IPS DF 6.9 (cell line): Measurements from ENCODE around the gene SEC24A.
A peak's percentile ranks its signal among the peaks of the same experiment; 100 is the strongest.
"Not testable (repeated sequence)": the region's sequence is repeated elsewhere in the genome, so short reads cannot be mapped to it uniquely, and the experiment has no call there.

Experiments used
- DNase-seq: peaks from one replicate; pipeline ENCODE4 v3.0.0-alpha.2; 2013; ENCODE audit warnings: low read depth, low spot score
- H3K27ac ChIP-seq: one replicate; pipeline ENCODE4 v1.5.1; 2013; ENCODE audit warnings: low read length, control low read depth
- H3K27me3 ChIP-seq: 2 replicates; pipeline ENCODE4 v1.6.1; 2013; ENCODE audit warnings: mild to moderate bottlenecking, low read length; ENCODE audit not compliant: control insufficient read depth, insufficient read depth
- H3K36me3 ChIP-seq: 2 replicates; pipeline ENCODE4 v1.6.1; 2013; ENCODE audit warnings: low read length; ENCODE audit not compliant: control insufficient read depth, insufficient read depth
- H3K4me1 ChIP-seq: 2 replicates; pipeline ENCODE4 v1.6.1; 2013; ENCODE audit warnings: low read length; ENCODE audit not compliant: control insufficient read depth, insufficient read depth
- H3K4me3 ChIP-seq: 2 replicates; pipeline ENCODE4 v1.5.1; 2013; ENCODE audit warnings: mild to moderate bottlenecking, low read length
- H3K9me3 ChIP-seq: 2 replicates; pipeline ENCODE4 v1.6.1; 2013; ENCODE audit warnings: low read length, inconsistent platforms; ENCODE audit not compliant: control insufficient read depth, insufficient read depth
- WGBS: extraction: QIAGEN DNeasy Blood & Tissue Kit; methylation state at CpG from one replicate; pipeline ENCODE4 v1.1.7; 2013; ENCODE audit warnings: mixed read lengths, missing lambda C conversion rate; ENCODE audit not compliant: insufficient read length, insufficient coverage; 5-methylcytosine and 5-hydroxymethylcytosine counted together

SEC24A gene

DNA sequence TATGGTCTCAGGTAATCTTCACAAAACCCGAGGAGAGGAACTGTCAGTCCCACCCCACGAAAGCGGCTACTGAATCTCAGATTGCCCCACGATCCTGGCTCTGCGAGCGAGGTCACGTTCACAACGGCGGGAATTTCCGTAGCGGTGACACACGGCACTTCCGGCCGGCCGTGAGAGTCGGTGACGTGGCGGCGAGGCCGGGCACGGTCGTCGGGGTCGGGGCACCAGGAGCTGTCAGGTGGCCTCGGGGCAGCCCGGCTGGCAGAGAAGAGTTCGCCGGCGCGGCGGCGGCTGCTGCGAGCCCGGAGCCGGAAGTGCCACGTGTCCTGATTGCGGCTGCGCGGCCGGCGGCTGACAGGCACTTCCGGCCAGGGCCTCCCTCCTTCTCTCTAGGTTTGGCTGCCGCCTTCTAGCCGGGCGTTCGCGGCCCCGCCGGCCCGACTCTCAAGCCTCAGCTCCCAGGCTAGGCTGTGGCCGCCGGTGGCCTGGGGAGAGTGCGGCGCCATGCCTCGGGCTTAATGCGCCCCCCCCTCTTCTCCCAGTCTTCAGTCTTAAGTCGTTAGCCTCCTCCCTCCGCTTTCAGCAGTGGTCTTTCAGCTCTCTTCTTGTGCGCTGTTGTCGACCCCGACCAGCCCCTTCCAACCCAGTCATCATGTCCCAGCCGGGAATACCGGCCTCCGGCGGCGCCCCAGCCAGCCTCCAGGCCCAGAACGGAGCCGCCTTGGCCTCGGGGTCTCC is at the start of gene SEC24A:
TSS of gene SEC24A (plus strand) at position 361 of the 738 bp plus-strand sequence. CDS start at position 653, 292 bp downstream.
- no peak within 1 kb of the TSS for H3K27ac ChIP-seq
- peak; percentile 48 for DNase-seq
- H3K4me3 ChIP-seq, result peak within 1 kb of the TSS; percentile 88
- H3K4me1 ChIP-seq, result no peaks in the 10 kb centered on the region
- no peaks in the 10 kb centered on the region for H3K36me3 ChIP-seq
- H3K27me3 ChIP-seq, result no peaks in the 10 kb centered on the region
- no peaks in the 10 kb centered on the region for H3K9me3 ChIP-seq
- WGBS, result no CpG with 5 or more reads among the region's 69 CpGs

DNA sequence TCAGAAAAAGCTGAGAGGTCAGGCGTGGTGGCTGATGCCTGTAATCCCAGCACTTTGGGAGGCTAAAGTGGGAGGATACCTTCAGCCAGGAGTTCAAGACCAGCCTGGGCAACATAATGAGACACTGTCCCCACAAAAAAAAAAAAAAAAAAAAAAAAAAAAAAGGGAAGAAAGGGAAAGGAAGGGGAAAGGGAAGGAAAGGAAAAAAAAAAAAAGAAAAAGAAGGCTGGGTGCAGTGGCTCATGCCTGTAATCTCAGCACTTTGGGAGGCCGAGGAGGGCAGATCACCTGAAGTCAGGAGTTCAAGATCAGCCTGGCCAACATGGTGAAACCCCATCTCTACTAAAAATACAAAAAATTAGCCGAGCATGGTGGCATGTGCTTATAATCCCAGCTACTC is 48.8 kb upstream of the SEC24A start:
- WGBS, result no CpG with 5 or more reads among the region's 3 CpGs
- H3K4me1 ChIP-seq, H3K27me3 ChIP-seq, DNase-seq, H3K27ac ChIP-seq, H3K9me3 ChIP-seq, H3K4me3 ChIP-seq, H3K36me3 ChIP-seq: not testable (repeated sequence)

DNA sequence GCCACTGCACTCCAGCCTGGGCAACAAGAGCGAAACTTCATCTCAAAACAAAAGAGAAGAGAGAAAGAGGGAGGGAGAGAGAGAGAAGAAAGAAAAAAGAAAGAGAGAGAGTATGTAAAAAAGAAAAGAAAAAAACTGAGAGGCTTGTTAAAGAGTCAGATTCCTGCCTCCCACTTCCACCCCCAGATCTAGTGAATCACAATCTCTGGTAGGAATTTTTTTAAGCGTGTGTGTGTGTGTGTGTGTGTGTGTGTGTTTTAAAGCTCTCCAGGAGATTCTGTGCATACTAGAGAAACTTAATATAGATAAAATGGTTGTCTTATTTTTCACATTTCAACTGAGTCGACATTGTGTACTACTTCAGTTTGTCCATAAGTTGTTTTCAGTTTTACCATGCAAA is 48.0 kb upstream of the SEC24A start:
- H3K4me3 ChIP-seq, result no peak overlapping the region
- no peak for DNase-seq
- H3K36me3 ChIP-seq, result no peaks in the 10 kb centered on the region
- H3K9me3 ChIP-seq, result no peaks in the 10 kb centered on the region
- H3K27me3 ChIP-seq, result no peaks in the 10 kb centered on the region
- no peak overlapping the region for H3K27ac ChIP-seq
- H3K4me1 ChIP-seq, result no peaks in the 10 kb centered on the region
- WGBS, result no CpG with 5 or more reads among the region's 3 CpGs

DNA sequence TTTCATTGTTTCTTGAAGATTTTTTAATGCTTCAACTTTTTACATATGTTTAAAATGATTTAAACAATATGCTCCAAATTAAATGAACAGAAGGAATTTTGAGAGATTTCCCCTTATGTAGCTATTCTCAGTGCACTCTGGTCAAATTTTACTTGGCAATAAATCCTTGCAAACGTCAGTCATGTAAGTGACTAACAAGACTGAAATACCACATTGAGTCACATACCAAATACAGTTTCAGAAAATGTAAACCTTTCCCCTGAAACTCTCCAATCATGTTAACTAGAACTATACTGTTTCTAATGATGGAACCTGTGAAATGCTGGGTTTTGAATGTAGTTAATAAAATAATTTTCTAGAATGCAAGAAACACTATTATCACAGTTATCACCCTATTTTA is 45.5 kb upstream of the SEC24A start:
- DNase-seq, result no peak
- H3K36me3 ChIP-seq, result no peaks in the 10 kb centered on the region
- H3K4me1 ChIP-seq, result no peaks in the 10 kb centered on the region
- no peak overlapping the region for H3K27ac ChIP-seq
- WGBS, result no CpG with 5 or more reads among the region's 1 CpG
- no peaks in the 10 kb centered on the region for H3K9me3 ChIP-seq
- H3K27me3 ChIP-seq, result no peaks in the 10 kb centered on the region
- H3K4me3 ChIP-seq, result no peak overlapping the region

DNA sequence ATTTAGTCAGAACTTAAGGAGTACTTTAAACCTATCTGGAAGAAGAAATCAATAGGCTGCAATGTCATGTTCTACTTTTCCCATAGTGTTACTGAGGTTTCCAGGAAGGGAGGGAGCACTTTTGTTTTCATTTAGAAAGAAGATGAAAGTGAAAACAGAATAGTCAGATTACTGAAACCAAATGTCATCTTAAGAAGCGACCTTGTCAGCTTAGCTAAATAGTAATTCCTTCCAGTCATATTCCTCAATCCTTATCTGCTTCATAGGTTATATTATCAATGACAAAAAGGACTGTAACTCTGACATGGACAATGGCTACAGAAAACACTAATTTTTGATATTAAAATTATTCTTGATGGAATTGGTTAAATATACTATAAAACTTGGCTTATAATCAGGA is 43.7 kb upstream of the SEC24A start:
- WGBS, result no CpG with 5 or more reads among the region's 1 CpG
- H3K36me3 ChIP-seq, result no peaks in the 10 kb centered on the region; the same call in 1 of the 2 replicates

DNA sequence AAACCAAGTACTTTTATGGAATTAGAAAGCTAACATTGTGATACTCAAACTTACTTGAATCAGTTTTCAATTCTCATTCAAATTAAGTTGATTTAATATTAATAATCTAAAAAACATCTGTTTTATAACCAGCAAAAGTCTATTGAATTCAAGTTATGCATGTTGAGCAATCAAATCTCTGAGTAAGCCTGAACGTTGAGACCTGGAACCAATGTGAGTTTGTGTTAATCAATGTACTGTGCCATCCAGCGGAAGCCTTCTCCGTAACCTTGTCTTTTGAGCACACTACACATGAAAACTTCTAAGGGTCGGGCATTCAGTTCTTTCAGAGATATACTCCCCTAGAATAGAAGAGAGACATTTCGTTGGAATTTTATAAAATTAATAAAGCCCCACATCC is 41.9 kb upstream of the SEC24A start:
- H3K4me1 ChIP-seq, result no peaks in the 10 kb centered on the region
- no CpG with 5 or more reads among the region's 5 CpGs for WGBS
- no peaks in the 10 kb centered on the region for H3K27me3 ChIP-seq
- no peak overlapping the region for H3K27ac ChIP-seq
- H3K36me3 ChIP-seq, result no peaks in the 10 kb centered on the region; the same call in 1 of the 2 replicates
- H3K4me3 ChIP-seq, result no peak overlapping the region
- no peak for DNase-seq
- H3K9me3 ChIP-seq, result no peaks in the 10 kb centered on the region

More for the DNA sequence above, 43.7 kb upstream of the SEC24A start:
- H3K27me3 ChIP-seq, result no peaks in the 10 kb centered on the region
- H3K4me3 ChIP-seq, result no peak overlapping the region
- no peaks in the 10 kb centered on the region for H3K9me3 ChIP-seq
- no peak overlapping the region for H3K27ac ChIP-seq
- no peak for DNase-seq
- no peaks in the 10 kb centered on the region for H3K4me1 ChIP-seq

DNA sequence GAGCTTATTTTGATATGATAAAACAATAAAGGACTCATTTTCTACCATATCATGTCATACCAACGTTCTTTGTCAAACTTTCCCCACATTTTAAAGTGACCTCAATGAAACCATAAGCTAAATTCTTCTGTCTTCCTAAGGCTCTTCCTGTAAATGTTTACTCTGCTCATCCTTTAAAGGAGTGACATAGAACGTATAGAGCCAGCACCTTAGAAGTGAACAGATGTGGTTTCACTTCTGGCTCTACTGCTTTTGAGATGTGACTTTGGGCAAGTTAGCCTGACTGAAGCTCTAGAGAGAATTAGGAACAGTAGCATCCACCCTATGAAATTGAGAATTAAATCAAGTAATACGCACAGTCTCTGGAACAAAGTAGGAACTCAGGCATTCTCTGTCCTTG is 40.0 kb upstream of the SEC24A start:
- Histone ChIP-seq H3K4me3 (no peak overlapping the region), H3K27me3 (no peaks in the 10 kb centered on the region), H3K36me3 (no peaks in the 10 kb centered on the region; the same call in 1 of the 2 replicates), H3K9me3 (no peaks in the 10 kb centered on the region), H3K4me1 (no peaks in the 10 kb centered on the region), H3K27ac (no peak overlapping the region)
- WGBS, result no CpG with 5 or more reads among the region's 3 CpGs
- DNase-seq, result no peak

DNA sequence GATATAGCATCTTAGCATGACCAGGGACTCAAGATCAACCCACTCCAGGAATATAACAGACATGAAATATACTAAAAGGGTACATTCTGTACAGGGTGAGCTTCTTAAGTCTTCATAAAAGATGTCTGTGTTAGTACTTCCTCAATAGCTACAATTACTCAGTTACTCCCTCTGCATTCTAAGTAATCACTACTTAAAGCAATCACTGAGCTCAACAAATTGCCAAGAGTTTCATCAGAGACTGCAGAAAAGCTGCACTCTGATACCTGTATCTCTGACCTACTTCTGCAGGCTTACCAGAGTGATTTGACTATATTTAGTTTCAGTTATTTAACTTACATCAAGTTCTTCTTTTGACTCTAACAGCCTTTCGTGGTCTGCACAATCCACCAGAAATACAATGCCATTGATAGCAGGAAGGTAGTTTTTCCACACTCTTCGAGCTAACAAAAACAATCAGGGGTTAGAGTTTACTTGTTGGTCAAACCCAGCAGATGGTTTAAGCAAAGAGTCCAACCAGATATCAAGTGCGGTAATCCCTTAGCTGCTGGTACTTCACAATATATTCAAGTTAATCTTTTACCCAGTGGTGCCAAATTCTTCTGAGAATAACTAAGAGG is 39.2 kb upstream of the SEC24A start:
- H3K4me1 ChIP-seq, result no peaks in the 10 kb centered on the region
- H3K36me3 ChIP-seq, result no peaks in the 10 kb centered on the region; the same call in 1 of the 2 replicates
- no peaks in the 10 kb centered on the region for H3K9me3 ChIP-seq
- no peak overlapping the region for H3K4me3 ChIP-seq
- no peak overlapping the region for H3K27ac ChIP-seq
- no CpG with 5 or more reads among the region's 3 CpGs for WGBS
- DNase-seq, result no peak
- no peaks in the 10 kb centered on the region for H3K27me3 ChIP-seq

DNA sequence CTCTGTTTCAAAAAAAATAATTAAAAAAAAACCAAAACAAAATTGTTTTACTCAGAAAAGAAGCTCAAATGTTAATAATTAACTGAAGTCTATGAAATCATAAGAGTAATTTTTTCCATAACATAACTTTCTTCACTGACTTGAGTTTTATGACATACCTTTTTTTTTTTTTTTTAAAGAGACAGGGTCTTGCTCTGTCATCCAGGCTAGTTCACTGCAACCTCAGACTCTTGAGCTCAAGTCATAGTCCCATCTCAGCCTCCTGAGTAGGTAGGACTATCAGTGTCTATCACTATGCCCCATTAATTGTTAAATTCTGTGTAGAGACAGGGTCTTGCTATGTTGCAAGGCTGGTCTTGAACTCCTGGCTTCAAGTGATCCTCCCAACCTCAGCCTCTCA is 37.9 kb upstream of the SEC24A start:
- no peak overlapping the region for H3K4me3 ChIP-seq
- H3K36me3 ChIP-seq, result no peaks in the 10 kb centered on the region; the same call in 1 of the 2 replicates
- H3K4me1 ChIP-seq, result no peaks in the 10 kb centered on the region
- no peak overlapping the region for H3K27ac ChIP-seq
- no peaks in the 10 kb centered on the region for H3K9me3 ChIP-seq
- H3K27me3 ChIP-seq, result no peaks in the 10 kb centered on the region
- DNase-seq, result no peak

DNA sequence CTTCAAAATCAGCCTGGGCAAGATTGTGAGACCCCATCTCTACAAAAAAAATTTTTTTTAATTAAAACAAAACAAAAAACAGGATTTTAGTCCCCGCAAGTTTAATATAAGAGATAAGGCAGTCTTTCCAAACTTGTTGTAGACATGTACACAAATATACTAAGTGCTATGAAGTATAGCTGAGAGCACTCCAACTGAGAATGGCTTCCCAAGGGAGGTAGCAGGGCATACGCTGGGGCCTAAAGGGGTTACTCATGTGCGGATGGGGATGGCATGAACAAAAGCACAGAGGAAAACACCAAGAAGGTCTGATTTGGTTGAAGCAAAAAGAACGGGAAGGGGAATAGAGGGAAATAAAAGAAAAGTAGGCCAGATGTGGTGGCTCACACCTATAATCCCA is 37.1 kb upstream of the SEC24A start:
- Histone ChIP-seq H3K9me3 (no peaks in the 10 kb centered on the region), H3K4me3 (no peak overlapping the region), H3K27me3 (no peaks in the 10 kb centered on the region), H3K4me1 (no peaks in the 10 kb centered on the region), H3K27ac (no peak overlapping the region), H3K36me3 (no peaks in the 10 kb centered on the region; the same call in 1 of the 2 replicates)
- no peak for DNase-seq
- WGBS, result no CpG with 5 or more reads among the region's 4 CpGs
